ENCODE data around the gene EHBP1L1. TPM values are rescaled to one million over a fixed set of nuclear protein-coding genes. Genes with fewer than 3 reads are reported as not detected.
A peak's percentile ranks its signal among the peaks of the same experiment; 100 is the strongest.

Gene EHBP1L1
- total and polyA plus RNA-seq, 2 of the 8 experiments (the other 6 are each of a cell fraction or from before 2014, with no cell fraction given), result 4.3 to 6.6 TPM

DNA sequence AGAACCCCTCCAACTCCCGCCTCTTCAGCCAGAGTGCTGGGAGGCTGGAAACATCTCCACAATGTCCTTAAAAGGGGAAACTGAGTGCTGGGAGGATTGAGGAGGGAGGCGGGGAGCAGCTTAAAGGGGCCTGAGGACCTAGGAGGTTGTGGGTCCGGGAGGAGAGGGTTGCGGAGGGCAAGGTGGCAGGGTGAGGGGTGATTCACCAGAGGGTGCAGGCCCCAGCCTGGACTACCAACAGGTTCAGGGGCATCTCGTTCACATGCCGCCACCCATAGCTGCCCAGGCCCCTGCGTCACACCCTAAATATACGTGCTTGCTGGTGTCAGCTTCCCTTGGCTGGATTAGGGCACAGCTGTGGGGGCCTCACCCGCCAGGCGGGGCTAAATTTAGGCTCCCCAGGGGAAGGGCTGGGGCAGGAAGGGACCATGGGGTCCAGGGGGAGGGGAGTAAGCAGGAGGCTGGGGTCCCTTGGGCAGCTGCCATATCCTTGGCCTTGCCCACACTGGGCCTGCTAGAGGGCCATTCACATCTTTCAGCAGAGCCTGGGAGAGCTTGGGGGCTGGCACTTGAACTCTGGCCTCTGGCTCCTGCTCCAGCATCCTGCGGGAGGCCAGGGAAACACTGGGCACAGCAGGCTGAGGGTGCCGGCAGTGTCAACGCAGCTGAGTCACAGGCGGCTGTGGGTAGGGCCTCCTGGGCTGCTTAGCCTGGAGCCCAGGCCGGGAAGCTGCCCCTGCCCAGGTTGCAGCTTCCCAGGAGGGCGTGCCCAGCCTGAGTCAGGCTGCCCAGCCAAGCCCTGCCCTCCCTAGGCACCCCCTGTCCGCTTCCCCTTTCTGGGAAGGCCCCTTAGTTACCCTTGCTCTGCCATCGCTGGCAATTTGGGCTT lies 1.3 kb downstream of the EHBP1L1 start:
- no peak overlapping the region for H3K23ac ChIP-seq (ENCODE audit: insufficient read length)
- H4K5ac ChIP-seq (ENCODE audit: insufficient read length, low read depth, low read length), result no peak overlapping the region
- H3K79me2 ChIP-seq (ENCODE audit: control insufficient read depth in 1 of 2, insufficient read depth in 2 of 2, low read length in 2 of 2), result no peaks in the 10 kb centered on the region
- H3K4me2 ChIP-seq (ENCODE audit: insufficient read depth in 1 of 2, low read depth in 2 of 2, low read length in 2 of 2), result peak overlapping the region; percentile 64 to 72; a peak in 1 of 4 replicates
- no peak overlapping the region; the same call in 1 of the 2 replicates for H2AK5ac ChIP-seq (ENCODE audit: low read depth, low read length)
- H3K27ac ChIP-seq (ENCODE audit: low read depth, low read length), result no peak overlapping the region
- FAIRE-seq (no peak), DNase-seq (ENCODE audit: low read depth in 1 of 2, low spot score in 2 of 2) (no peak)
- H3K14ac ChIP-seq (ENCODE audit: insufficient read length), result no peak overlapping the region
- 79% methylated on average over 18 of the region's 18 CpGs; no CpG with 5 or more reads in 1 of the 2 experiments for WGBS, 2 experiments (ENCODE audit: extremely low coverage in 1 of 2, insufficient coverage in 1 of 2, insufficient read length in 1 of 2, insufficient replicate concordance in 2 of 2, low coverage in 1 of 2, low lambda C conversion rate in 2 of 2, missing lambda C conversion rate in 1 of 2)
- H3K4me3 ChIP-seq (ENCODE audit: extremely low read depth in 1 of 4, insufficient read depth in 2 of 4, low read depth in 3 of 4, low read length in 4 of 4), result no peak overlapping the region; a peak in 1 of 8 replicates
- no peak overlapping the region for H3K4ac ChIP-seq (replicated peaks; ENCODE audit: insufficient read length, low read depth, low read length)
- H3K9me3 ChIP-seq (ENCODE audit: insufficient read depth in 2 of 2, low read depth in 1 of 2, low read length in 1 of 2), result no peaks in the 10 kb centered on the region
- no peak overlapping the region for H2BK20ac ChIP-seq (ENCODE audit: low read length)
- peak overlapping the region; percentile 57; the same call in 1 of the 2 replicates for H4K8ac ChIP-seq (ENCODE audit: extremely low read depth, insufficient read depth, low read length)
- H3K56ac ChIP-seq (replicated peaks; ENCODE audit: insufficient read length, low read depth, low read length), result no peak overlapping the region
- ChIA-PET CTCF (ENCODE audit: partially characterized antibody) (interaction anchor here (1.0 to 7.2 kb wide), 7 partner anchors 12 to 48 kb away, joined by 3 to 97 read pairs (median 12); partner anchors contain the start of gene KCNK7), POLR2A (ENCODE audit: partially characterized antibody) (interaction anchor here (0.6 to 3.7 kb wide), 8 partner anchors 8 to 212 kb away, joined by 3 to 36 read pairs (median 6); no protein-coding TSS in a partner anchor)
- H3K4me1 ChIP-seq (replicated peaks in 1 of 4; ENCODE audit: control insufficient read depth in 3 of 4, insufficient read depth in 4 of 4, low read length in 3 of 4), result peaks cover 8 to 23% (median 15%) of the 10 kb centered on the region in 4 experiments; a peak in 6 of 7 replicates
- 0 out of 2 replicates have a peak overlapping the region, but pooled peaks have one; percentile 62 for H2BK12ac ChIP-seq (ENCODE audit: low read depth, low read length)
- H2BK5ac ChIP-seq (ENCODE audit: low read depth, low read length), result no peak overlapping the region
- peaks cover 8% of the 10 kb centered on the region; the same call in 1 of the 2 replicates for H3K23me2 ChIP-seq (ENCODE audit: low read depth, low read length)
- H3K27me3 ChIP-seq (replicated peaks in 1 of 4; ENCODE audit: control insufficient read depth in 3 of 4, extremely low read depth in 1 of 4, insufficient read depth in 3 of 4, low read length in 3 of 4), result peaks cover 8 to 40% (median 29%) of the 10 kb centered on the region in 4 experiments
- H3K18ac ChIP-seq (ENCODE audit: extremely low read depth, low read length), result no peak overlapping the region
- no peak overlapping the region for H4K91ac ChIP-seq (replicated peaks; ENCODE audit: insufficient read length, low read length)
- H3K36me3 ChIP-seq (ENCODE audit: control insufficient read depth in 2 of 4, insufficient read depth in 4 of 4, low read length in 3 of 4), result no peaks in the 10 kb centered on the region
- H3K9ac ChIP-seq (replicated peaks in 1 of 4; ENCODE audit: extremely low read depth in 1 of 4, low read depth in 3 of 4, low read length in 3 of 4), result no peak overlapping the region
- no peak overlapping the region for H2AFZ ChIP-seq (ENCODE audit: low read length)
- no peak overlapping the region for H2BK15ac ChIP-seq (ENCODE audit: low read length)
- no peaks in the 10 kb centered on the region for H3K79me1 ChIP-seq (ENCODE audit: low read depth, low read length)
- TF ChIP-seq BRCA1 (IDR thresholded peaks at IDR 0.05; ENCODE audit: low read depth, low read length) (no peak), SUZ12 (IDR thresholded peaks at IDR 0.05; ENCODE audit: low read length) (0 out of 2 replicates have a peak, but pooled peaks have one; percentile 12)
- peaks cover 10 to 11% of the 10 kb centered on the region in 2 experiments for H4K20me1 ChIP-seq (replicated peaks in 1 of 2; ENCODE audit: control insufficient read depth in 1 of 2, insufficient read depth in 2 of 2, low read length in 2 of 2)
- H2BK120ac ChIP-seq (replicated peaks; ENCODE audit: low read depth, low read length), result no peak overlapping the region
